ENCODE measurements around the gene LDLRAD4. TPM values are rescaled to one million over a fixed set of nuclear protein-coding genes. Genes with fewer than 3 reads are reported as not detected.
A peak's percentile ranks its signal among the peaks of the same experiment; 100 is the strongest.

Gene LDLRAD4
- total and polyA plus RNA-seq, 11 donors: 10.4 to 44.0 (median 29.6) TPM

DNA sequence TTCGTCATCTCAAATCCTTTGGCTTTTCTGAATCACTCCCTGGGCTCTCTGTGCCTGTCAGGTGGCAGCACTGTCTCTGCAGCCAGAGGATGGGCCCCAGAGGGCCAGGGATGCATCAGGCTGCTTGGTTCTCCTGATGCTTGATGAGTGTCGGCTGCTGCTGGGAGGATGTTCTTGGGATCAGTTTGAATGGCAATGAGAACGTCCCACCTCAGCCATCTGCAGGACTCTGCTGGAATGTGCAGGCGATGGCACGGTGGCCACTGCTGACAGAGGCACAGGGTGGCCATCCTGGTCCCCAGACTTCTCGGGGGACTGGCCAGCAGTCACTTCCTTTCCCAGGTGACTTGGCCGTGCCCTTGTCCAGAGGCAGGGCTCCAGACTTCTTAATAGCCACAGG, 361.8 kb downstream of the LDLRAD4 start:
- Histone ChIP-seq H3K36me3 (no peaks in the 10 kb centered on the region), H3K27me3 (no peaks in the 10 kb centered on the region), H3K4me3 (no peak overlapping the region), H3K4me1 (peaks cover 0 to 64% (median 26%) of the 10 kb centered on the region in 12 donors), H3K9me3 (no peaks in the 10 kb centered on the region), H3K27ac (peak overlapping the region in 1 of 12 donors; percentile 56)
- 44 to 76% (median 58%) methylated on average over 7 of the region's 7 CpGs for WGBS, 4 donors
- TF ChIP-seq POLR2A (IDR thresholded peaks at IDR 0.05): no peak
- TF ChIP-seq, protein P1, sequence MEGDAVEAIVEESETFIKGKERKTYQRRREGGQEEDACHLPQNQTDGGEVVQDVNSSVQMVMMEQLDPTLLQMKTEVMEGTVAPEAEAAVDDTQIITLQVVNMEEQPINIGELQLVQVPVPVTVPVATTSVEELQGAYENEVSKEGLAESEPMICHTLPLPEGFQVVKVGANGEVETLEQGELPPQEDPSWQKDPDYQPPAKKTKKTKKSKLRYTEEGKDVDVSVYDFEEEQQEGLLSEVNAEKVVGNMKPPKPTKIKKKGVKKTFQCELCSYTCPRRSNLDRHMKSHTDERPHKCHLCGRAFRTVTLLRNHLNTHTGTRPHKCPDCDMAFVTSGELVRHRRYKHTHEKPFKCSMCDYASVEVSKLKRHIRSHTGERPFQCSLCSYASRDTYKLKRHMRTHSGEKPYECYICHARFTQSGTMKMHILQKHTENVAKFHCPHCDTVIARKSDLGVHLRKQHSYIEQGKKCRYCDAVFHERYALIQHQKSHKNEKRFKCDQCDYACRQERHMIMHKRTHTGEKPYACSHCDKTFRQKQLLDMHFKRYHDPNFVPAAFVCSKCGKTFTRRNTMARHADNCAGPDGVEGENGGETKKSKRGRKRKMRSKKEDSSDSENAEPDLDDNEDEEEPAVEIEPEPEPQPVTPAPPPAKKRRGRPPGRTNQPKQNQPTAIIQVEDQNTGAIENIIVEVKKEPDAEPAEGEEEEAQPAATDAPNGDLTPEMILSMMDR (IDR thresholded peaks at IDR 0.05): peak in 1 of 12 donors; percentile 11
- intact Hi-C loops (cut with DNase I): loop anchor here in 1 of 10 donors (10.0 kb wide), 1 partner anchor 134 kb away; no protein-coding TSS in a partner anchor
- no peak for ATAC-seq
- no peak for DNase-seq

DNA sequence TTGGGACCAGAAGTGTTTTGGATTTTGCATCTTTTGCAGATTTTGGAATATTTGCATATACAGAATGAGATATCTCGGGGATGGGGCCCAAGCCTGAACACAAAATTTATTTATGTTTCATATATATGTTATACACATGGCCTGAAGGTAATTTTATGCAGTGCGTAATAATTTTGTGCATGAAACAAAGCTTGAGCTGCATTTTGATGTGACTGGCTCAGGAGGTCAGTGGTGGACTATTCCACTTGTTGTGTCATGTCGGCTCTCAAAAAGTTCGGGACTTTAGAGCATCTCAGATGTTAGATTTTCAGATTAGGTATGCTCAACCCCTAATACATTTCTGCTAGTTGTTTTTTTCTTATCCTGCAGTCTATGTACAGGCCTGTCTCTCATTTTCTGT, 362.4 kb downstream of the LDLRAD4 start:
- intact Hi-C loops (cut with DNase I): loop anchor here in 1 of 10 donors (10.0 kb wide), 1 partner anchor 134 kb away; no protein-coding TSS in a partner anchor
- 79 to 88% (median 85%) methylated on average over 4 of the region's 4 CpGs for WGBS, 4 donors
- Histone ChIP-seq H3K27me3 (no peaks in the 10 kb centered on the region), H3K4me1 (peaks cover 0 to 70% (median 26%) of the 10 kb centered on the region in 12 donors), H3K27ac (no peak overlapping the region), H3K36me3 (no peaks in the 10 kb centered on the region), H3K9me3 (no peaks in the 10 kb centered on the region), H3K4me3 (no peak overlapping the region)
- ATAC-seq: no peak
- DNase-seq: no peak
- TF ChIP-seq POLR2A (IDR thresholded peaks at IDR 0.05): no peak
- TF ChIP-seq, protein P1 (IDR thresholded peaks at IDR 0.05): no peak

DNA sequence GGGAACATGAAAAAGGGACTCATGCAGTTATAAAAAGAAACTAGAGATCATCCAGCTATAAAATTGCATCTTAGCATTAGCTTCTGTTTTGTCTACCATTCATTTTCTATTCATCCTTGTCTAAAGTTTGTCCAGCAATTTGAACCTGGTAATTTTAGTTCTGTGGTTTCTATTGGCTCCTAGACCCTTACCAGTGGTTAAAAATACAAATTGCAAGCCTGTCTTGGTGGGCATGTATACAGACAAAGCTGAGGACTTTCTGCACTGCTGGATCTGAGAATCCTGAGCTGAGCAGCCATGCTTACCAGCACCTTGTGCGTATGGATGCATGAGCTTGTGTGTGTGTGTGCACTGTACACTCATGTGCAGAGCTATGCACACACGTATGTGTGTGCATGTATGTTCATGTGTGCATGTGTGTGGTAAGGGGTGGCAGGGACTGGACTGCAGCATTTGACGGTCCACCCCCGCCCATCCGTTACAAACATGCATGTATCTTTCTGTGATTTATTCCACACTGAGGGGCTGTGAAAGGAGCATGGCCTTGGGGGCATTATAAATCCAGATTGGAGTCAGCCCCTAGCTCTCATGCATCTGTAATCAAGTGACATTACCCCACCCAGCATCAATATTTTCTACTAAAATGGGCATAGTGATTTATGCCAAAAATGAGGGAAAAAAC, 363.1 kb downstream of the LDLRAD4 start:
- WGBS, 4 donors: 96 to 100% (median 98%) methylated on average over 5 of the region's 5 CpGs
- no peak overlapping the region for H3K27ac ChIP-seq
- H3K27me3 ChIP-seq: no peaks in the 10 kb centered on the region
- ATAC-seq (no peak), DNase-seq (no peak)
- no peaks in the 10 kb centered on the region for H3K36me3 ChIP-seq
- no peaks in the 10 kb centered on the region for H3K9me3 ChIP-seq
- no peak overlapping the region for H3K4me3 ChIP-seq
- TF ChIP-seq POLR2A (IDR thresholded peaks at IDR 0.05): no peak
- TF ChIP-seq, protein P1 (IDR thresholded peaks at IDR 0.05): no peak
- H3K4me1 ChIP-seq: peaks cover 0 to 71% (median 26%) of the 10 kb centered on the region in 12 donors
- intact Hi-C loops (cut with DNase I): loop anchor here in 1 of 10 donors (10.0 kb wide), 1 partner anchor 133 kb away; no protein-coding TSS in a partner anchor

DNA sequence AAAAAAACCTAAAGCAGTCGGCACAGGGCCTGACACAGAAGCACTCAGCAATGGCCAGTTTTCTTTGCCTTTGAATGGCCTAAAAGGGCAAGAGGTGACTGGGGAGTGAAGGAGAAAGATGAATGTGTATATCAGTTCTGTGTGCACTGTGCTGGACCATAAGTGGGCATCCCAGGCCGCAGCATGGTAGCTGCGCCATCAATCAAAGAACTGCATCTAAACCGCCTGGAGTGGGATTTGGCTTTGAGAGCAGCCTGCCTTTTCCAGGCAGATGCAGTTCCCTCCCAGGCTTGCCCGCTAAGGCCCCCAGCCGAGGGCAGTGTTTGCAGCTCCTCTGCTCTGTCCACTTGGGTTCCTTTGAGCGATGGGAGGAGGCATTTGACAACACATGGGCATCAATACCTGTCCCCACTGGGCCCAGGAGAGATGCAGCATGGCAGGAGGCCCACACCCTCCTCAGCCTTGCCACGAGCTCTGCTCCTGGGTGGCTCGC, 363.7 kb downstream of the LDLRAD4 start:
- DNase-seq (no peak), ATAC-seq (no peak)
- Histone ChIP-seq H3K27ac (no peak overlapping the region), H3K36me3 (no peaks in the 10 kb centered on the region), H3K27me3 (no peaks in the 10 kb centered on the region), H3K4me1 (peaks cover 0 to 67% (median 26%) of the 10 kb centered on the region in 12 donors), H3K4me3 (no peak overlapping the region), H3K9me3 (no peaks in the 10 kb centered on the region)
- TF ChIP-seq, protein P1 (IDR thresholded peaks at IDR 0.05): no peak
- no peak for TF ChIP-seq POLR2A (IDR thresholded peaks at IDR 0.05)
- 92 to 97% (median 95%) methylated on average over 9 of the region's 9 CpGs for WGBS, 4 donors
- intact Hi-C loops (cut with DNase I): loop anchor here in 1 of 10 donors (10.0 kb wide), 1 partner anchor 133 kb away; no protein-coding TSS in a partner anchor
